ENCODE data around the gene BSDC1. TPM values are rescaled to one million over a fixed set of nuclear protein-coding genes. Genes with fewer than 3 reads are reported as not detected.
A peak's percentile ranks its signal among the peaks of the same experiment; 100 is the strongest.
"Not testable (repeated sequence)": the region's sequence is repeated elsewhere in the genome, so short reads cannot be mapped to it uniquely, and the experiment has no call there.

Gene BSDC1
- total and polyA plus RNA-seq, 3 experiments from 2014 or later, result 35.1 to 50.0 (median 37.6) TPM

- H3K4me1 Mint-ChIP-seq, result no peaks in the 10 kb centered on the region
- Histone ChIP-seq H3K4me3 (ENCODE audit: low read length) (no peak overlapping the region), H3K4me1 (ENCODE audit: insufficient read depth, low read length) (no peaks in the 10 kb centered on the region), H3K36me3 (ENCODE audit: insufficient read depth, low read length) (no peaks in the 10 kb centered on the region), H3K27ac (ENCODE audit: low read depth, low read length) (no peak overlapping the region), H3K27me3 (ENCODE audit: insufficient read depth, low read length, poor library complexity, severe bottlenecking) (no peaks in the 10 kb centered on the region), H3K9me3 (ENCODE audit: low read length) (no peaks in the 10 kb centered on the region)
- no peak overlapping the region for H3K27ac Mint-ChIP-seq
- no peaks in the 10 kb centered on the region for H3K36me3 Mint-ChIP-seq
- peak overlapping the region in 2 of 7 donors; percentile 32 to 83 for H3K4me3 Mint-ChIP-seq
- POLR2A ChIA-PET, result interaction anchor here (0.7 kb wide), 1 partner anchor 527 kb away, joined by 3 read pairs; no protein-coding TSS in a partner anchor
- H3K27me3 Mint-ChIP-seq, result no peaks in the 10 kb centered on the region
- CTCF ChIA-PET, result interaction anchor here (0.8 to 3.0 kb wide), 10 partner anchors 9 to 200 kb away, joined by 3 to 19 read pairs (median 7); partner anchors contain the start of genes CCDC28B and MARCKSL1
- DNase-seq, result peak; percentile 21 to 66 (median 39)
- no peaks in the 10 kb centered on the region for H3K9me3 Mint-ChIP-seq
These were observed 6.8 kb upstream of the BSDC1 start for GRCh38 chr1:32400876-32401631.

- H3K4me3 ChIP-seq (ENCODE audit: low read length), result no peak overlapping the region
- no peaks in the 10 kb centered on the region for H3K36me3 ChIP-seq (ENCODE audit: insufficient read depth, low read length)
- H3K27ac ChIP-seq (ENCODE audit: low read depth, low read length), result no peak overlapping the region
- ChIA-PET POLR2A (no interaction called here), CTCF (interaction anchor here (1.0 to 3.0 kb wide), 8 partner anchors 11 to 184 kb away, joined by 3 to 19 read pairs (median 9); partner anchors contain the start of gene MARCKSL1)
- peaks cover 4 to 5% (median 5%) of the 10 kb centered on the region in 3 donors for H3K4me1 Mint-ChIP-seq
- no peaks in the 10 kb centered on the region for H3K9me3 Mint-ChIP-seq
- no peaks in the 10 kb centered on the region for H3K36me3 Mint-ChIP-seq
- no peaks in the 10 kb centered on the region for H3K27me3 ChIP-seq (ENCODE audit: insufficient read depth, low read length, poor library complexity, severe bottlenecking)
- no peak for DNase-seq
- H3K4me3 Mint-ChIP-seq, result peak overlapping the region in 1 of 7 donors; percentile 81
- no peak overlapping the region for H3K27ac Mint-ChIP-seq
- H3K27me3 Mint-ChIP-seq, result no peaks in the 10 kb centered on the region
- H3K4me1 ChIP-seq (ENCODE audit: insufficient read depth, low read length), result peaks cover 4% of the 10 kb centered on the region
- no peaks in the 10 kb centered on the region for H3K9me3 ChIP-seq (ENCODE audit: low read length)
These were observed 5.6 kb upstream of the BSDC1 start for GRCh38 chr1:32399843-32400242.

- no peaks in the 10 kb centered on the region for H3K36me3 ChIP-seq (ENCODE audit: insufficient read depth, low read length)
- Mint-ChIP-seq H3K36me3 (peaks cover 0 to 12% (median 1%) of the 10 kb centered on the region in 3 donors), H3K27me3 (peaks cover 0 to 2% of the 10 kb centered on the region in 2 donors), H3K4me3 (peak overlapping the region in 1 of 7 donors; percentile 22), H3K9me3 (no peaks in the 10 kb centered on the region), H3K27ac (no peak overlapping the region), H3K4me1 (peaks cover 12 to 17% (median 14%) of the 10 kb centered on the region in 3 donors)
- no peak for DNase-seq
- H3K27me3 ChIP-seq (ENCODE audit: insufficient read depth, low read length, poor library complexity, severe bottlenecking), result no peaks in the 10 kb centered on the region
- H3K27ac ChIP-seq (ENCODE audit: low read depth, low read length), result no peak overlapping the region
- no peak overlapping the region for H3K4me3 ChIP-seq (ENCODE audit: low read length)
- peaks cover 10% of the 10 kb centered on the region for H3K4me1 ChIP-seq (ENCODE audit: insufficient read depth, low read length)
- ChIA-PET POLR2A (no interaction called here), CTCF (interaction anchor here (1.3 kb wide), 1 partner anchor 173 kb away, joined by 4 read pairs; no protein-coding TSS in a partner anchor)
- no peaks in the 10 kb centered on the region for H3K9me3 ChIP-seq (ENCODE audit: low read length)
These were observed 4.2 kb upstream of the BSDC1 start for GRCh38 chr1:32398401-32398800.

GRCh38 chr1:32396524-32396923 is 2.3 kb upstream of the BSDC1 start:
- H3K4me1 Mint-ChIP-seq, result peaks cover 12 to 26% (median 14%) of the 10 kb centered on the region in 3 donors
- POLR2A ChIA-PET, result interaction anchor here (0.6 kb wide), 2 partner anchors 173 to 492 kb away, joined by 3 to 4 read pairs; no protein-coding TSS in a partner anchor
- H3K27ac ChIP-seq (ENCODE audit: low read depth, low read length); H3K9me3 Mint-ChIP-seq; H3K36me3 ChIP-seq (ENCODE audit: insufficient read depth, low read length); H3K9me3 ChIP-seq (ENCODE audit: low read length); H3K27me3 ChIP-seq (ENCODE audit: insufficient read depth, low read length, poor library complexity, severe bottlenecking); H3K27me3 Mint-ChIP-seq; CTCF ChIA-PET; H3K4me3 ChIP-seq (ENCODE audit: low read length); DNase-seq: not testable (repeated sequence)
- H3K36me3 Mint-ChIP-seq, result peaks cover 0 to 20% (median 1%) of the 10 kb centered on the region in 3 donors
- peak overlapping the region in 2 of 8 donors; percentile 4 to 85 for H3K27ac Mint-ChIP-seq
- peaks cover 28% of the 10 kb centered on the region for H3K4me1 ChIP-seq (ENCODE audit: insufficient read depth, low read length)
- peak overlapping the region in 1 of 7 donors; percentile 2 for H3K4me3 Mint-ChIP-seq

- H3K9me3 Mint-ChIP-seq, result no peaks in the 10 kb centered on the region
- H3K36me3 ChIP-seq (ENCODE audit: insufficient read depth, low read length), result peaks cover 17% of the 10 kb centered on the region
- H3K27ac Mint-ChIP-seq, result peak overlapping the region; percentile 84 to 100 (median 100)
- peaks cover 0 to 2% of the 10 kb centered on the region in 2 donors for H3K27me3 Mint-ChIP-seq
- peak overlapping the region; percentile 99 for H3K4me3 ChIP-seq (ENCODE audit: low read length)
- no peak for DNase-seq
- peaks cover 0 to 20% (median 1%) of the 10 kb centered on the region in 3 donors for H3K36me3 Mint-ChIP-seq
- peaks cover 32% of the 10 kb centered on the region for H3K4me1 ChIP-seq (ENCODE audit: insufficient read depth, low read length)
- peak overlapping the region; percentile 99 for H3K27ac ChIP-seq (ENCODE audit: low read depth, low read length)
- no peaks in the 10 kb centered on the region for H3K27me3 ChIP-seq (ENCODE audit: insufficient read depth, low read length, poor library complexity, severe bottlenecking)
- peaks cover 12 to 26% (median 14%) of the 10 kb centered on the region in 3 donors for H3K4me1 Mint-ChIP-seq
- POLR2A ChIA-PET, result interaction anchor here (0.6 to 2.2 kb wide), 16 partner anchors 9 to 382 kb away, joined by 3 to 18 read pairs (median 5); partner anchors contain the start of genes CCDC28B, IQCC, KHDRBS1 and KPNA6
- H3K9me3 ChIP-seq (ENCODE audit: low read length), result no peaks in the 10 kb centered on the region
- CTCF ChIA-PET, result interaction anchor here (0.6 to 2.9 kb wide), 7 partner anchors 10 to 431 kb away, joined by 3 to 18 read pairs (median 4); partner anchors contain the start of genes KPNA6 and MARCKSL1
- H3K4me3 Mint-ChIP-seq, result peak overlapping the region; percentile 92 to 100 (median 98)
These were observed 720 bp upstream of the BSDC1 start for GRCh38 chr1:32394890-32395432.

GRCh38 chr1:32393832-32394140 is 455 bp downstream of the BSDC1 start:
- H3K27ac ChIP-seq (ENCODE audit: low read depth, low read length), result peak overlapping the region; percentile 99
- Mint-ChIP-seq H3K36me3 (peaks cover 0 to 20% (median 1%) of the 10 kb centered on the region in 3 donors), H3K27ac (peak overlapping the region; percentile 84 to 100 (median 100)), H3K4me3 (peak overlapping the region; percentile 92 to 100 (median 98)), H3K4me1 (peaks cover 12 to 26% (median 14%) of the 10 kb centered on the region in 3 donors), H3K27me3 (peaks cover 0 to 2% of the 10 kb centered on the region in 2 donors), H3K9me3 (no peaks in the 10 kb centered on the region)
- peaks cover 40% of the 10 kb centered on the region for H3K4me1 ChIP-seq (ENCODE audit: insufficient read depth, low read length)
- ChIA-PET CTCF (interaction anchor here (1.1 to 2.9 kb wide), 5 partner anchors 9 to 430 kb away, joined by 3 to 18 read pairs (median 4); no protein-coding TSS in a partner anchor), POLR2A (interaction anchor here (0.6 to 2.2 kb wide), 15 partner anchors 7 to 378 kb away, joined by 3 to 18 read pairs (median 5); partner anchors contain the start of genes IQCC, KPNA6, MARCKSL1 and TXLNA)
- H3K4me3 ChIP-seq (ENCODE audit: low read length), result peak overlapping the region; percentile 99
- DNase-seq, result peak in 1 of 5 donors; percentile 34
- no peaks in the 10 kb centered on the region for H3K27me3 ChIP-seq (ENCODE audit: insufficient read depth, low read length, poor library complexity, severe bottlenecking)
- peaks cover 23% of the 10 kb centered on the region for H3K36me3 ChIP-seq (ENCODE audit: insufficient read depth, low read length)
- no peaks in the 10 kb centered on the region for H3K9me3 ChIP-seq (ENCODE audit: low read length)

GRCh38 chr1:32393136-32393535 is 1.1 kb downstream of the BSDC1 start:
- POLR2A ChIA-PET, result interaction anchor here (0.6 to 2.2 kb wide), 3 partner anchors 21 to 149 kb away, joined by 4 to 18 read pairs (median 9); partner anchors contain the start of gene MARCKSL1
- DNase-seq, result no peak
- Mint-ChIP-seq H3K4me1 (peaks cover 12 to 26% (median 14%) of the 10 kb centered on the region in 3 donors), H3K9me3 (no peaks in the 10 kb centered on the region), H3K27me3 (peaks cover 0 to 2% of the 10 kb centered on the region in 2 donors), H3K27ac (peak overlapping the region in 7 of 8 donors; percentile 84 to 100 (median 100)), H3K4me3 (peak overlapping the region; percentile 92 to 100 (median 98)), H3K36me3 (peaks cover 0 to 20% (median 1%) of the 10 kb centered on the region in 3 donors)
- CTCF ChIA-PET, result interaction anchor here (1.2 to 2.9 kb wide), 3 partner anchors 21 to 177 kb away, joined by 3 to 18 read pairs (median 4); no protein-coding TSS in a partner anchor
- H3K27ac ChIP-seq (ENCODE audit: low read depth, low read length), result peak overlapping the region; percentile 99
- H3K9me3 ChIP-seq (ENCODE audit: low read length), result no peaks in the 10 kb centered on the region
- H3K4me3 ChIP-seq (ENCODE audit: low read length), result peak overlapping the region; percentile 99
- H3K36me3 ChIP-seq (ENCODE audit: insufficient read depth, low read length), result peaks cover 27% of the 10 kb centered on the region
- H3K27me3 ChIP-seq (ENCODE audit: insufficient read depth, low read length, poor library complexity, severe bottlenecking), result no peaks in the 10 kb centered on the region
- H3K4me1 ChIP-seq (ENCODE audit: insufficient read depth, low read length), result peaks cover 40% of the 10 kb centered on the region
